ENCODE results near the gene FMOD.

Gene FMOD

DNA sequence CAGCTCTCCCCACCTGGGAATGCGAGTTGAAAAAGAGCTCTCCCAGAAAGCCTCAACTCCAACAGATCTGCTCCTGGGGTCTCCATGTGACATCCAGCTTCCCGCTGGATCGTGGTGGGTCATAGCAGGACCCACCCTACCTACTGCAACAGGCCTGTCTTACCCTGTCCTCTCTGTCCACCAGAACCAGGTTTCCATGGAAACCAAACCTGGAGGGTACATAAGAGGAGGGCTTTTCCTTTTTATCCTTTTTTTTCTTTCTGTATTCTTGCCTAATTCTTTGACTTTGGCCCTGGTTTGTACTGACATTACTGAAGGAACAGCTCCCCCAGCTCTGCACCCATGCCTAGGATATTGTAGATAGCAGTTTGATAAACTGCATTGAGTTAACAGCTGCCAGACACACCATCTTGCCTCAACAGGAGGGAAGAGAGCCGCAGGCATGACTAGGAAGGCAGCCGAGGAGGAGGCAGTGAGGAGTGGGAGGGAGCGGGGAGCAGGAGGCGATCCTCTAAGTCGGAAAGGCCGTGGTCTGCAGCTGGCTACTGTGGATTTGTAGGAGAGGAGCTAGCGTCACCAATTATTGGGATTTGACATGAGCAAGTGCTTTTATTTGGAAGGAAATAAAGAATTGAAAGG is 9.7 kb upstream of the FMOD start:
- peak in 1 of 2 donors; percentile 20 for DNase-seq

DNA sequence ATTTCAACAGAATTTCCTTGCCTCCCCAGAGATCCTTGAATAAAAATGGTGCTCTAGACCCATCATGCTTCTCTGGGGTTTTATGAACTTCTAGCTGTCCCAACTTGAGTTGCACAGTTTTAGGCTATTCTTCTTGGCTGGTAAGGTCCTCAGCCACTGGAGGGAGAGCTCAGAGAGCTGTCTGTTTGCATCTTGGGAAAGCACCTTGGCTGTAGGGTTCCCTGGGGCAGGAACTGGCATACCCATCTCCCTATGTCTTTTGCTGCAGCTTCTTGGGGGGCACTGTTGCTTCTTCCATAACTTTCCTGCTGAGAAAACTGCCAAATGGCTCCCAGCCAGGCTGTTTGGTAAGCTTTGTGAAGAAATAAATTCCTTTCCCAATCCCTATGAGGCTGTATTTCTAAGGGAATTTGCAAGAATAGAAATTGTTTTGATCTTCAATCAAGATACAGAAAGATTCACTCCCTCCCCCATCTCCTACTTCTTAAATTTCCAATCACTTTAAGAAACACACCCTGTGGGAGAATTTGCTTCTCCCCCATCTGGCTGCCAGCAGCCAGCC is 8.2 kb upstream of the FMOD start:
- DNase-seq = no peak

DNA sequence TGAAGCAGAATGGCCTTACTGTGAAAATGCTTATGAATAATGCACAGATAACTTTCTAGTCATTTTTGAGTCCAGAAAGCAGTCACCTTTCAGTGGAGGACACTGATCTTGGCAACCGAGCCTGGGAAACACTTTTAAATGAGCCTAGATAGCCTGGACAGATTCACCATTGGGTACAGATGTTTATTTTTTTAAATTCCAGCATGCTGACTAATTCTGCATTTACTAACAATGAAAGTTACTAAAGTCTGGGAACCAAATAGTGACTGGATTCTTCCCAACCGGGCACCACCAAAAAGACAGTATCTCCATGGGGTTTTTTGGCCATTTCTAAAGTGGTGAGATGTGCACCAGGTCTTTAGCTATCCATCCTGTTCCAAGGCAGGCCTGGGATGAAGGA is 3.3 kb upstream of the FMOD start:
- DNase-seq = no peak

DNA sequence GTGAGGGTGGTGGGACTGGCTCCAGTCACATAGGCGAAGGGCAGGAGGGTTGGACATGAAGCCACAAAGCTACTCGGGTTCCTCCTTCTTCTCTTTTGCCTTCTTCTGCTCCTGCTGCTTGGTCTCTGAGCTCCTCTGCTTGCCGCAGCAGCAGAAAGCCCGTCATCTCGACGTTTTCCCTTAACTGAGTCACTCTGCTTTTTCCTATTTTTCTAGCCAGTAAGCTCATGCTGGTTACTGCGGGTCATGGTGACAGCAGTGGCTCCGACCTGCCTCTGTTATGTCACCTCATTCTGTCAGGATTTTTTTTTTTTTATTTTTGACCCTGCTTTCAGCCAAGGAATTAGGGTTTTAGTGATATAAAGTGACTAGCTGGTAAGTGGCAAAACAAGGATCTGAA is 2.6 kb upstream of the FMOD start:
- DNase-seq = no peak

DNA sequence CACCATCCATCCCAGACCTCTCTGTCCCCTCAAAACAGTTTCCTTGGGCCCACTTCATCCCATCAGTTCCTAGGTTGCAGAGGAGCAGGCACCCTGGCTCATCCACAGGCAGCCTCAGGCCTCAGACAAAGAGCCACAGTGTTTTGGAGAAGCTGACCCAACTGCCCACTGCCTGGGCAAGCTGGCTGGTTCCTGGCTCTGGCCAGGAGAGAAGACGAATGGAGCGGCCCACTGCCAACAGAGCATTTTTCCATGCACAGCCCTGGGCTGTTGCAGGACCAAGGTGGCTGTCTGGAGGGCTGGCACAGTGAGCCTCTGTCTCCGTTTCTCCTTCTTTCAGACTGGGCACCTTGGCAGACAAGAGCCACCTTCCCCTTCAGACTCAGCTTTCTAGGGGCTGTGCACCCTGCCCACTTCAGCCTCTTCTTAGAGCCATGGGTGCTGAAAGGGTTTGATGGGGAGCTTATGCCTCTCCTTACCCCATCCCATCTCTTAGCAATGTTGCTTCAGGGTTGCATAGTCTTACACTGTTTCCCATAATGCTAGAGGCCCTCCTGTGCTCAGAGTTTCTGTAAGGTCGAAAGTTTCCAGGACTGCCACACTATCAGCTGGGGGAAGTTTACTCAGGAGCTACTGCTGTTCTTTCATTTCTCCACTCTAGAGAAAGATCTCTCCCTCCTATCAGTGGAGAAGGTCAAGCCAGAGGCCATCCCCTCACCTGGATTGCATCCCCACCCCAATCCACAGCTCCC is 973 bp downstream of the FMOD start:
- peak; percentile 18 to 54 for DNase-seq

DNA sequence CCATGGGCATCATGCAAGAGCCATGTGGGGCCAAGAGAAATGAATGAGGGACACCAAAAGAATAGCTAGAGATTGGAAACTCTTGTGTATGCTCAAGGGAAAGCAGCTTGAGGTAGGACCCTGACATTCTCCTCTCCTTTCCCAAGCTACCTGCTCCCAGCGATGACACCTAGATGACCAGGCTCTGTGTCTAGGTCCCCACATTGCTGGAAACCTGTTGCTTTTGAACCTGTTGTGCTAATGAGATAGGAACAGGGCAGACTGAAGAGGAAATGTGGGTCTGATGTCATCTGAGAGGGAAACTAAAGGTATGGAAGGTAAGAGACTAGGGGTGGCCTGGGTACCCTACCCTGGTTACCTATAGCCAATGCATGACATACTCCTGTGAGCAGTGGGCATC is 1.8 kb downstream of the FMOD start:
- no peak for DNase-seq

DNA sequence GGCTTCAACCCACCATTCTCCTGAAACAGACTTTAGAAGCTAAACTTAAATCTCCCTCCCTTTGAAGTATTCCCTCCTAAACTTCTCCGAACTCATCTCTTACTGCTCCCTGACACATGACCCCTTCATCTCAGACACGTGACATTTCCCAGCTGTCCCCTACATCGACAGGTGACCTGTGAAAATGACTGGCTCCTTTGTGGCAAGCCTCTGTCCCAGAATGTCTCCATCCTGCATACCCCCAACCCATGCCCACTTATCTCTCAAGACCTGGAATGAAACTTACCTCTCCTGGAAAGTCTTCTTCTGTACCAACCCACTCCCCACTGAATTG is 4.2 kb downstream of the FMOD start:
- no peak for DNase-seq

DNA sequence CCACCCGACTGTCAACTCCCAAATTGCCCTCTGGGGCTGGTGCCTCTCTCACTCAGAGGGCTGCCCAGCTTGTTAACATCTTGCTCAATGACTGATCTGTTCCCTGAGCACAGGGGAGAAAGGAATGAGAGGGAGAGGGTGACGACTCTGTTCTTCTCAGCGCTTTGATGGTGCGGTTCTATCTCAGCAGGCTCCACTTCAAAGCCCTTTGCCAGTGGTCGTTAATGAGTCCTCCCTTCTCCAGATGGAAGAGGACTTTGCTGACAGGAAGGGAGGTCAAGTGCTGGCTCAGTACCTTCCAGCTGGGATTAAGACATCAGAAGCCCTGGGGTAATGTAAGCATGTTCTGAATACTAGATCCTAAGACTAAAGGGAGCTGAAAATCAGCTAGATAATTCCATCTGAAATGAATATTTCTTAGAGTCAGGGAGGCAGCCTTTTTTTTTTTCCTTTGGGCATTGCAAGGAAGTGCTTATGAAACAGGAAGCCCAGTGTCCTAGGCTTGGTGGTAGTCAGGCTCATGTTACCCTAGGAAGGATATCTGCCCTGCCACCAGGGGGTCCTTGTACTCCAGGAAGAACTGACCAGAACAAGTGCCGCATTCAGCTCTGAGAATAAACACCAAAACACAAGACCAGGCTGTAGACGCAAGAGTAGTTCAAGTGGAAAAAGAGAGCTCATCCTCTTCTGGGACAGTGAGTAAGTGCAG is 4.7 kb downstream of the FMOD start:
- no peak for DNase-seq

DNA sequence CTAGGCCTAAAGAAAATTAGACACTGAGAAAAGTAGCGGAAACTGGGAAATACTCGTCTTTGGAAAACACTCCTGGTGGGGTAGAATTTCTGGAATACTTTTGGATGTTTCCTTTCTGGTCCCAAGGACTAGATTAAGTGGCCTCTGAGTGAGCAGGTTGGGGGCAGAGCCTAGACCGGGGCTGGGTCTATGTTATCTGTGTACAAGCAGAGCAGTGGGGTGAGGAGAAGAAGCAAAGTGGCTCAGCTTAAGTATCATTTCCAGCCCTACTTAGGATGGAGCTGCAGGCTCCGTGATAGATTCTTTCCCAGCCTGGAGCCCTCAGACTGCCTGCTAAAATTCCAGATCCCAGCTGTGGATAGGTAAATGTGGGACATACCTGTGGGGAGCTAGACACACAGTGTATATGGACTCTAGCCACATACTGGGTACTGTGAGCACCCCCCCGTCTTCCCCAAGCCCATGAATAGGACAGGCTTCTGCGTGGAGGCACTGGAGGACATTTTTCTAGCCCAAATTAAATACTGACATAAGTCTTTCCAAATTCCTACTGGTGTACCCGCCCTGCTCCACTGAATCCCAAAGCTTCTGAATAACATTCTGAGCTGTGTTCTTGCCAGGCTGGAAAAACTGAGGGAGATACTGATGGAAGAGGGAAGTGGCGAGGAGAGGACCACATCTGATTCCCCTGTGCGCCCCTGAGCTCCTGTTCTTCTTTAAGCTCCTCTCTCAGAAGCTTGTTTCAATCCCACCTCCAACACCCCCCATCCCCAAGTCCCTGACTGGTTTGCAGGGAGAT is 6.8 kb downstream of the FMOD start:
- DNase-seq = no peak

DNA sequence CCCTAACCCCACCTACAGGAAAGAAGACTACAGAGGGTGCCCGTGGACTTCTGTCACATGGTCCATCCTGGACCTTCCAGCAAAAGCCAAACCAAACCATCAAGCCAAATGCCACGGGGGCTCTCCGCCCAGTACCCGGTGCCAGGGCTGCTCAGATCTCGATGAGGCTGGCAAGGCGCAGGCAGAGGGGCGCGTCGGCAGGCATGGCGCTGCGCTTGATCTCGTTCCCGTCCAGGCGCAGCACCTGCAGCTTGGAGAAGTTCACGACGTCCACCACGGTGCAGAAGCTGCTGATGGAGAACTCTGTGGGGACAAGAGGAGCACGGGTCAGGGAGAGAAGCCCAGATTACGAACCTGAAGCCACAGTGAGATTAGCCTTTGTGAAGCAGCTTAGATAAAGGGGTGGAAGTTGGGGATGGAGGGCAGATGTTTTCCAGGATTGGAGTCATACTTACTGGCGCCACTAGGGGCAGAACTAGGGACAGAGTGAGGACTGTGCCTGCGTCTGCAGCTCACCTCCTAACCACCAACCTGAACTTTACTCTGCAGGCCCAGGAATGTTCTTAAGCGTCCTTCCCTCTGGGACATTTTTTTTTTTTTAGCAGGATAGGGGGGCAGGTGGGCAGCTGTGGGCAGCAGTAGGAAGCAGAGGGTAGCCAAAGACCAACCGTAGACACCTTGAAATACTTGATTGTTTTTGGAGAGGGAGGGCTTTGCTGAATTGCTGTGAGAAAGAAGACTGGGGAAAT is 8.6 kb downstream of the FMOD start:
- DNase-seq = no peak

DNA sequence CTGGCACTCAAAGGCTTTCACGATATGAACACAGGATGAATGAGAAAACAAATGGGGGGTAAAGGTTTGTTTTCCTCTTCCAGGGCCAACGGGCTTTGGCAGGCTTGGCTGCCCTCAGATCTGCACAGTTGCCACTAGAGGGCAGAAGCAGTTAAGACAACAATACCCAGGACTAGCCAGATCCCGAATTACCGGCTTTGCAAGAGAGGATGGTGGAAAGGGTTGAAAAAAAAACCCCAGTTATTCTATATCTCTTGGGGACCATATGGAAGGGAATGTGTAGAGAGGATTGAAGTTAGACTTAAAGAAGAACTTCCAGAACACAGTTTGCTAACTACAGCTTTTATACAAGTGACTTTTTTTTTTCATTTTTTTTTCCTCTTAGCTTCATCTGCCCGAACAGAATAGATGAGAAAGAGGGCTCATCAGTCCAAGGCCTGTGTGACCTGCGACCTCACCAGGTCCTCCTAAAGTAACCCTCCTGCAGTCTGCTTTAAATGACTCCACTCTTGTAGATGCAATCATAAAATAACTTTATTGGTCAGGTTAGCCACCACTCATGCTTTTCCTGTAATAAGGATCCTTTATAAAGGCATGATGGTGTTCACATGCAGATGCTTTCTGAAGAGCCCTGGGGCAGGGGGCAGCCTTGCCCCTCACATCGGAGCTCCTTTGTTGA is 10.7 kb downstream of the FMOD start:
- peak; percentile 65 to 93 for DNase-seq

DNA sequence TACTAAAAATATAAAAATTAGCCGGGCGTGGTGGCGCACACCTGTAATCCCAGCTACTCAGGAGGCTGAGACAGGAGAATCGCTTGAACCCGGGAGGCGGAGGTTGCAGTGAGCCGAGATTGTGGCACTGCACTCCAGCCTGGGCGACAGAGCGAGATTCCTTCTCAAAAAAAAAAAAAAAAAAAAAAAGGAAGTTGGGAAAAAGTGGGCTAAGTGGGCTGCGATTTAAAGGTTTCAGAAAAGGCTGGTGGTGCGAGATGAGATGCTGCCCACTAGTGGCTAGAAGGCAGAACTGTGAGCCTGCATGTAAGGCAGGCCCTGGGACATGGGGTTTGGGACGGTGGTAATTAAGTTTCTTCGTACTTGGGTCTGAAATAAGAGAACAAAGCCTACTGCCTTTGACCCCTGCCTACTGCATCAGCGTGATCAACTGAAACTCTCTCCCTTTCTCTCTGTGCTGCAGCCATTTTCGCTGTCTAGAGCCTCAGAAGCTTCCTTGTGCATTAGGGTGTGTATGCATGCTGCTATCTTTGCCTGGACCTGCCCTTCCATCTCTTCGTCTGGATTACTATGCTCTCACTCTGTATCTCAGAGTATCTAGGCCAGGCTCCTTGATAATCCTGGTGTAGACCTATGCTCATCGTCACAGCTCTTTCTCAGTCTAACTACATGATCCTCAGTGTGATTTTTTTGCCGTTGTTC is 12.4 kb downstream of the FMOD start:
- DNase-seq = peak; percentile 54 to 80

DNA sequence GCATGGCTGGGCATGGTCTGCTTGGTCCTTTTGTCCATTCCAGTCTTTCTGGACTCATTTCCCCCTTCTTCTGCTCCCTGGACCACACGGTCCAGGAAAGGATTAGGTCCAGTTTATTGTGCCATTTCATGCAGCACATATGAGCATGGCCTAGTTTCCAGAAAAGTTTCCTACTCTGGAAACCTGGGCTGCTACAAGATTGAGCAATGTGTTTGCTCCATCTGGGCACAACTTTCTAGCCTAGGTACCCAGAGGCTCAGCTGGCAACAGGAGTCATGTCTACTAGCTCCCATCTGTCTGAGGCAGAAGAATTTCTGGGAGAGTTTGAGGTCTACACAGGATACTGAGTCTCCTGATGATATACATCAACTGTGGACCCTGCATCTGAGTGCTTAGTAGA is 14.8 kb downstream of the FMOD start:
- DNase-seq = no peak

DNA sequence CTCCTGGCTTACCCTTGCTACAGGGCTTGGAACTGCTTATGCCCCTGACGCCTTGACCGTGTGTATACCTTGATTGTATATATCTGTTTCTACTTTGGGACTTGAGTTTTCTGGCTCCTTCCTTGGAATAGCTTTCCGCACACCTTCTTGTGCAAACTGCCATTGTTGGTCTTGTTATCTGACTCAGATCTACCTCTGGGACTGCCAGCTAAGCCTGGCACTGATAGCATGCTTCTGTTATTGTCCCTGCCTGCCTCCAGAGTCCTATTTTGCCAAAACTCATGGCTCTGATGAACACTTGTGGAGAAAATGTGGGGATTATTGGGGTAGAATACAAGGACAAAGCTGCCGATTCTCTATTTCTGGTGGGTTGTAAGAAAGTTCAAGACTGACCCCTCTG is 15.4 kb downstream of the FMOD start:
- DNase-seq = peak in 1 of 2 donors; percentile 21

DNA sequence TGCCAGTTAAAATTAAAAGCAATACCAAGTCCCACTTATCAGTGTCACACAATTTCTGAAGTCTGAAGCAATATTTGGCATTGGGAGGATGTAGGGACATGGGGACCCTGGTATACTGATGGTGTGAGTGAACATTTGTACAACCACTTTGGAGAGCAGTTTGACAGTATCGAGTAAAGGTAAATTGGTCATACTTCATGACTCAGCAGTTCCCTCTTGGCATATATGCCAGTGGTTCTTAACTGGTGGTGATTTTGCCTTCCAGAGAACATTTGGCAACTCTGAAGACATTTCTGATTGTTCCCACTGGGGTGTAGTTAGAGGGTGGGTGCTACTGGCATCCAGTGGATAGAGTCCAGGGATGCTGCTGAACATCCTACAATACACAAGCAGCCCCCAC is 19.7 kb downstream of the FMOD start:
- no peak for DNase-seq

DNA sequence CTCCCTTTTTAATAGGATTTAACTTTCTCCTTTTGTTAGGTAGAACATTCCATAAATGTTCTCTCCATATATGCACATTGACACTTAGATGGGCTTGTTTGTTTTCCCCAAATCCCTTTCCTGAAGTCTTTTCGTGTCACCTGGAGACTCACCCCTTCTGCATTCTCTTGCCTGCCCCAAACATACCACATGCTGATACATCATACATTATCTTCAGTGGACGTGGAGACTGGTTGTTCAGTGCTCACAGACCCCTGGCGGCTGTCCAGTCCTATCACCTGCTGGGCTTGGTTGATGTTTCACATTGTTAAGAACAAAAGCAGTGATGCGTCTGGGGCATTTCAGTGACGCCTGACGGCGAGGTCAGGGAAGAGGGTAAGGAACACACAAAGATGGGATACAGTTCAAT is 22.2 kb downstream of the FMOD start:
- no peak for DNase-seq

DNA sequence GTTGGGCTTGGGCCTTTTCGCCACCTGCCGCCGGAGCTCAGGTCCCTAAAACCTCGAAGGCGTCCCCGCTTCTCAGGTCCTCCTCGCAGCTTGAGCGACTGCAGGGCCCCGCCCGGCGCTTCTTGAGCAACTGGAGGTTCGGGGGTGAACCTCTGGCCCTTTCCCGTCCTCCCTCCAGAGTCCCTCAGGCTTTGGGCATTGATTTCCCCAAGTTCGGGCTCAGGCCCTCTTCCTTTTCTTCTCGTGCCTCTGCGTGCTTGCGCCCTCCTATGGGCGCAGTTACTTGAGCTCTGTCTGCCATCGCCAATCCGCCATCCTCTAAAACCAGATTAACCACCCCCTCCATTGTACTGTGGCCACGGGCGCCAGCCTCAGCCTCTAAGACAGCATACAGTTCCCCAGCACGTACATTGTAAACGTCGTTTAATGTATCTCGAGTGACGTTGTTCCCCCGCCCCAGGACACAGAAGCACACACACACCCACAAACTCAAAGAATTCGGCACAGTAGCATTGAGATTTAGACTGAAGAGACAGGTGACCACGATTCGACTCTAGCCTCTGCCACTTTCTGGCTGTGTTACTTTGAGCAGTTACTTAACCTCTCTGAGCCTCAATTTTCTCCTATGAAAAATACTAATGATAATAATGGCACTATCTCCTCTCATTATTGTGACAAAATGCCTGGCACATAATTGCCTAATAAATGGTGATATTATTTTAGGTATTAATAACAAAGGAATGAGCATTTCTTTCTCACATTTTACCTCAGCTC is 23.1 kb downstream of the FMOD start:
- DNase-seq = peak; percentile 68 to 74

DNA sequence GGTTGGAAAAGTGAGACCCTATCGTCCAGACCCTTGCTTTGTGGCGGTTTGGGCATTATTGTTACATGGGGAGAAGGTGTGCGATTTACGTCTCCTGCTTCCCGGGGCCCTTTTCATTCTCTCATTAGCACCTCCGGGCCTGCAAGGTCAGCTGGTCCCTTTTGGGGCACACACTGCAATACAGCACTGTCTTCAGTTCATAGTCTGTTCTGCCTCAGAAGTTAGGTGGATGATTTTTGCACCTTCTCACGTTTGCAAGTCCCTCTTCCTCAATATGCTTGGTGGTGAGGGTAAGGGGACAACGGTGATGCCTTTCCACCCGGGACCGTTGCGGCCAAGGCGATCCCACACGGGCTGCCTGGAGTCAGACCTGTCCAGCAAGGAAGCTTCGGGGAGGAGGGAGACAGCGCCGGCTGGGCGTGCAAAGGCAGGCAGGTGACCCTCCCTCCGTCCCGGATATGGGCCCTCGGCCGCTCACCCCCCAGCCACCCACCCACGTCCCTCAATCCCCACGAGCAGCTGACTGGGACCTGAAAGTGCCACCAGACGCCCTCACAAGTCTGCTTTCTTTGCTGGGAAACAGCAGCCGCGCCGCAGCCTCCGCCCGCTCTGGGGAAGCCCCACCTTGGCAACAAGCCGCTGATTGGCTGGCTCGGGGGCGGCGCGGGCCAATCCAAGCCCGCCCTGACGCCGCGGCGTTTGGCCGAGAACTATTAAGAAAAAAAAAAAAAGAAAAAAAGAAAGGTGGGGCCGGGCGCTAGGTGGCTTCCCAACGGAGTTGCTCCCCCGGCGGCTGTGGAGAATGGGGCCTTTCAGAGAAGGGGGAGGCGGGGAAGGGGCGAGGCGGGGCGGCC is 23.9 kb downstream of the FMOD start:
- DNase-seq = peak; percentile 79 to 85

DNA sequence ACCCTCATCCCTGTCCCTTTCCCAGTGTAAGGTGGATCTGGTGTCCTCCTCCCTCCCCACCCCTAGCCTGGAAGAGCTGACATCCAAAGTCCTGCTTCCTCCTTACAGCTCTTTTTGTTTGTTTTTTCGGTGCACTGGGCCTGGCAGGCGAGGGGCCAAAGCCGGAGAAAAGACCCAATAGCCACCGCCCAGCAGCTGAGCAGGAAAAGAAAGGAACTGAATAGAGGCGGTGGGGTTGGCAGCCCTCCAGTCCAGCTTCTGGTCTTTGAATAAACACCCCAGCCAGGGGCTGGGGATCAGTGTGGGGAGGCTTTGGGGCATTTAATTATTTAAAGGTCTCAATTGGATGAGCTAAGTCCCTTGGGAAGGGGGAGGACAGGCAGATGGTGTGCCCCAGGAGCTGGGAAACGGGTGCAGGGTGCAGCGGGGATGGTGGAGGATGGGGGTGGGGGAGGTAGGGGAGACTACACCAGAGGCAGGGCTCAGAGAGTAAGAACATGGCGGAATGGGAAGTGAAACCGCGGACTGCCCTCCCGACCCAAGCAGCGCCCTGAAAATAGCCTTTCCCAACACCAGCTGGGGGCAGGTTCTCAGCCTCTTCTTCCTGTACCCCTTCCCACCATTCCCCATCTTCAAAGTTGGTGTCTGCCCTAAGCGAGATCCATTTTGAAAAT is 25.4 kb downstream of the FMOD start:
- peak; percentile 49 to 70 for DNase-seq

Measured in hippocampal formation (tissue), 2 donors.